Measurements from ENCODE around the gene SLC25A38. TPM values are rescaled to one million over a fixed set of nuclear protein-coding genes. Genes with fewer than 3 reads are reported as not detected.
A peak's percentile ranks its signal among the peaks of the same experiment; 100 is the strongest.

The SLC25A38 gene
- total and polyA plus RNA-seq, 9 of the 15 experiments (the other 6 are each of a cell fraction or from before 2014, with no cell fraction given), result 13.5 to 51.1 (median 30.6) TPM

GRCh38 chr3:39388741-39389248, 5.6 kb downstream of the SLC25A38 start (continued):
- no peak for TF ChIP-seq CHD7 (IDR thresholded peaks at IDR 0.05; ENCODE audit: low read depth, low read length)
- peak; percentile 74 for TF ChIP-seq MTA2 (IDR thresholded peaks at IDR 0.05; ENCODE audit: low read depth)
- no peak for TF ChIP-seq CTBP1 (IDR thresholded peaks at IDR 0.05; ENCODE audit: borderline replicate concordance)
- TF ChIP-seq ZNF316 (IDR thresholded peaks at IDR 0.05), result no peak
- no peak for TF ChIP-seq SP2 (IDR thresholded peaks at IDR 0.05; ENCODE audit: extremely low read depth, low read depth, low read length, poor library complexity, severe bottlenecking)
- no peak for TF ChIP-seq LCOR (CRISPR knock-in tag; IDR thresholded peaks at IDR 0.05)
- TF ChIP-seq TRIM28 (IDR thresholded peaks at IDR 0.05), result no peak
- no peak for TF ChIP-seq GABPB2 (CRISPR knock-in tag; conservative IDR thresholded peaks at IDR 0.05)
- TF ChIP-seq PRDM10 (IDR thresholded peaks at IDR 0.05; ENCODE audit: partially characterized antibody), result peak; percentile 31
- peak in 1 of 2 experiments; percentile 90; a peak in 3 of 4 replicates for TF ChIP-seq TBL1XR1 (IDR thresholded peaks at IDR 0.05; ENCODE audit: low read length in 2 of 2)
- no peak for TF ChIP-seq ZNF695 (CRISPR knock-in tag; IDR thresholded peaks at IDR 0.05)
- TF ChIP-seq ILF3 (IDR thresholded peaks at IDR 0.05; ENCODE audit: borderline replicate concordance), result no peak
- TF ChIP-seq DPF2 (IDR thresholded peaks at IDR 0.05), result peak; percentile 83
- TF ChIP-seq PML (IDR thresholded peaks at IDR 0.05; ENCODE audit: low read length), result peak; percentile 69

Data from K562 (cell line).